ENCODE data around the gene PRPF19.
A peak's percentile ranks its signal among the peaks of the same experiment; 100 is the strongest.

PRPF19 gene

DNA sequence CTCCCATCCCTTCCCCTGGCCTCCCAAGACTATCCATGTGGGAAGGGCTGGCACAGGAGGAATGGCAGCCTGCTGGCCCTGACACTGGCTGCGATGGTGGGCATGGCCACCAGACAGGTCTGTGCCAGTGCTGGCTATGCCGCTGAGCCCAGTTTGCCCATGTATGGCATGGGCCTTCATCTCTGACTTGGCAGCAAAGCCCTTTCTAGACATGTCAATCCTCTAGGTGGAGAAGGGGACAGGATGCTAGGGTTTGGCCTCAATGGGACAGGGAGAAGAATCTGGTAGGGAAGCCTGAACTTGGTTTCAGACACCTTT lies 30.3 kb downstream of the PRPF19 start:
- Histone ChIP-seq H3K36me3 (ENCODE audit: insufficient read depth, insufficient read length, low read length) (peaks cover 53% of the 10 kb centered on the region), H3K9ac (ENCODE audit: insufficient read length, low read depth) (no peak overlapping the region), H3K4me3 (ENCODE audit: insufficient read length, low read depth) (no peak overlapping the region), H3K27me3 (ENCODE audit: insufficient read depth, insufficient read length) (no peaks in the 10 kb centered on the region), H3K9me3 (ENCODE audit: insufficient read depth, low read length) (no peaks in the 10 kb centered on the region), H3K4me1 (ENCODE audit: insufficient read depth, insufficient read length) (peaks cover 16% of the 10 kb centered on the region)
- TF ChIP-seq ZNF274 (IDR thresholded peaks at IDR 0.05; ENCODE audit: low read depth, low read length) (no peak), YY1 (IDR thresholded peaks at IDR 0.05; ENCODE audit: insufficient read depth, insufficient read length) (no peak), SUZ12 (IDR thresholded peaks at IDR 0.05; ENCODE audit: extremely low read depth, insufficient read depth, insufficient read length) (no peak)
- no peak for DNase-seq (ENCODE audit: low read depth, low spot score)

DNA sequence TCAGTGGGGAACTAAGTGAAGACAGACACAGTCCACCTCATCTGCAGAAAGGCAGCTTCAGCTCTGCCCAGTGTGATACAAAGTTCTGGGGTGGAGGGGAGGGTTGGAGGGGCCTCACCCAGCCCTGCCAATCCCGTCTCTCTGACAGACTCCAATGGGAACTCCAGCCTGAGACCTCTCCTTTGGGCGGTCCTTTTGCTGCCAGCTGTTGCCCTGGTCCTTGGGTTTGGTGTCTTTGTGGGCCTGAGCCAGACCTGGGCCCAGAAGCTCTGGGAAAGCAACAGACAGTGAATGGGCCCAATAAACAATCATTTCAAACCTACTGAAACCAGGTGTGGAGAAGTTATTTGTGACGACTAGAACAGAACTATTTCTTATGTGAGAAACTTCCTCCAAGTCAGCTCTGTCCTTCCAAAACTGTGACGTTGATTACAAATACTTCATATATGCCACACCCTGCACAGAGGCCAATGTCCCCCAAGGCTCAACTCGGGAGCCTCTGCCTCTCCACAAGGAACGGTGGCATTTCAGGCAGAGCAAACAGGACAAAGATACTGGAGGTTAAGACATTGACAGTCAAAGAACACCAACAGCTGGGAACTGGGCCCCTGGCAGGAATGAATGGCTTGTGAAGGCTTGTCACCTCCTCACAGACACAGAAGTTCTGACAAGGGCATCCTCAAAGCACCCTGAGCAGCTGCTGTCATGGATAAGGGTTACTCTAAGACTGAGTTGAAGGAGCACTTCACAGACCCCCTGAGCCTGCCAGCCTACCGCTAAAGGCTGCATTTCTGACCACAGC lies 30.8 kb downstream of the PRPF19 start:
- H3K4me1 ChIP-seq (ENCODE audit: insufficient read depth, insufficient read length): peaks cover 16% of the 10 kb centered on the region
- H3K9ac ChIP-seq (ENCODE audit: insufficient read length, low read depth): no peak overlapping the region
- no peaks in the 10 kb centered on the region for H3K27me3 ChIP-seq (ENCODE audit: insufficient read depth, insufficient read length)
- TF ChIP-seq SUZ12 (IDR thresholded peaks at IDR 0.05; ENCODE audit: extremely low read depth, insufficient read depth, insufficient read length) (no peak), YY1 (IDR thresholded peaks at IDR 0.05; ENCODE audit: insufficient read depth, insufficient read length) (no peak), ZNF274 (IDR thresholded peaks at IDR 0.05; ENCODE audit: low read depth, low read length) (no peak)
- no peak overlapping the region for H3K4me3 ChIP-seq (ENCODE audit: insufficient read length, low read depth)
- H3K9me3 ChIP-seq (ENCODE audit: insufficient read depth, low read length): no peaks in the 10 kb centered on the region
- no peak for DNase-seq (ENCODE audit: low read depth, low spot score)
- H3K36me3 ChIP-seq (ENCODE audit: insufficient read depth, insufficient read length, low read length): peaks cover 48% of the 10 kb centered on the region

DNA sequence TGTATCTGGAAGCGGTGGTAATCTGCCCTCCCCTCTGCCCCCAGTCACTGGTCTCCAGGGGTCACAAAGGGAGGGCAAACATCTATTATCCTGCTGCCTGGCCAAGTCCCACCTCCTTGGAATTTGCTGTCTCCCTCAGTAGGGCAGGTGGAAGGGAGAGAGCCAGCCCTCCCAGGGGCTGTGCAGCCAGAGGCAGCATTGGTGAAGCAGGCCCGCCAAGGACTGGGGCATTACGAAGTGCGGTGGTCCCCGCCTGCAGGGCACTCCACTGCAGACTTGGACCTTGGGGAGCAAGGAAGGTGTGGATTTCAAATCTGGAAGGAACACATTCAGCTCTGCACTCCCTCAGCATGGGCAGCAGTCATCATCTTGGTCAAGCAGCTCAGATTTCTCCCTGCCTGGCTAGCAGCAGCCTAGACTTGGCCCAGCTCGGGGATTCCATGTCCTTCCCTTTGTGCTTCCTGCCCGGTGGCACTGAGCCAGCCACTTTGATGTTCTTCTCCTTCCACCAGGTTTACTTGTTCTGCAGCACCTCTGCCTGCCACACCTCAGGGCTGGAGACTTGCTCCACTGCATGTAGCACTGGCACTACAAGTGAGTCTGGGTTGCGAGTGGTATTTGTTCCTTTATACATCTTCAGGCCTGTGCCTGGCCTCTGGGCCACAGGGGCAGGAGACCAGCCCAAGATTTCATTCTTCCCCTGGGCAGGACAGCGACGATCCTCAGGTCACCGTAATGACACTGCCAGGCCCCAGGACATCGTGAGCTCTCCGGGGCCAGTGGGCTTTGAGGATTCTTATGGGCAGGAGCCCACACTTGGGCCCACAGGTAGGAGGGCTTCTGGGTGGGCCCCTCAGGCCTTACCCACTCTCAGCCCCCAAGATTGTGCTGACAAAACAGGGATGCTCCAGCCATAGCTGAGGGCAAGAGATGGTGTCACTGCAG lies 31.7 kb downstream of the PRPF19 start:
- H3K4me1 ChIP-seq (ENCODE audit: insufficient read depth, insufficient read length): peaks cover 16% of the 10 kb centered on the region
- TF ChIP-seq SUZ12 (IDR thresholded peaks at IDR 0.05; ENCODE audit: extremely low read depth, insufficient read depth, insufficient read length): no peak
- TF ChIP-seq YY1 (IDR thresholded peaks at IDR 0.05; ENCODE audit: insufficient read depth, insufficient read length): no peak
- TF ChIP-seq ZNF274 (IDR thresholded peaks at IDR 0.05; ENCODE audit: low read depth, low read length): no peak
- H3K36me3 ChIP-seq (ENCODE audit: insufficient read depth, insufficient read length, low read length): peaks cover 39% of the 10 kb centered on the region
- H3K27me3 ChIP-seq (ENCODE audit: insufficient read depth, insufficient read length): no peaks in the 10 kb centered on the region
- no peak overlapping the region for H3K4me3 ChIP-seq (ENCODE audit: insufficient read length, low read depth)
- no peak for DNase-seq (ENCODE audit: low read depth, low spot score)
- H3K9ac ChIP-seq (ENCODE audit: insufficient read length, low read depth): no peak overlapping the region
- H3K9me3 ChIP-seq (ENCODE audit: insufficient read depth, low read length): no peaks in the 10 kb centered on the region

GRCh38 chr11:60873533-60873932 lies 32.9 kb downstream of the PRPF19 start:
- DNase-seq (ENCODE audit: low read depth, low spot score): no peak
- Histone ChIP-seq H3K9me3 (ENCODE audit: insufficient read depth, low read length) (no peaks in the 10 kb centered on the region), H3K4me1 (ENCODE audit: insufficient read depth, insufficient read length) (peaks cover 16% of the 10 kb centered on the region), H3K9ac (ENCODE audit: insufficient read length, low read depth) (no peak overlapping the region), H3K27me3 (ENCODE audit: insufficient read depth, insufficient read length) (no peaks in the 10 kb centered on the region), H3K4me3 (ENCODE audit: insufficient read length, low read depth) (no peak overlapping the region), H3K36me3 (ENCODE audit: insufficient read depth, insufficient read length, low read length) (peaks cover 31% of the 10 kb centered on the region)
- TF ChIP-seq SUZ12 (IDR thresholded peaks at IDR 0.05; ENCODE audit: extremely low read depth, insufficient read depth, insufficient read length) (no peak), YY1 (IDR thresholded peaks at IDR 0.05; ENCODE audit: insufficient read depth, insufficient read length) (no peak), ZNF274 (IDR thresholded peaks at IDR 0.05; ENCODE audit: low read depth, low read length) (no peak)

DNA sequence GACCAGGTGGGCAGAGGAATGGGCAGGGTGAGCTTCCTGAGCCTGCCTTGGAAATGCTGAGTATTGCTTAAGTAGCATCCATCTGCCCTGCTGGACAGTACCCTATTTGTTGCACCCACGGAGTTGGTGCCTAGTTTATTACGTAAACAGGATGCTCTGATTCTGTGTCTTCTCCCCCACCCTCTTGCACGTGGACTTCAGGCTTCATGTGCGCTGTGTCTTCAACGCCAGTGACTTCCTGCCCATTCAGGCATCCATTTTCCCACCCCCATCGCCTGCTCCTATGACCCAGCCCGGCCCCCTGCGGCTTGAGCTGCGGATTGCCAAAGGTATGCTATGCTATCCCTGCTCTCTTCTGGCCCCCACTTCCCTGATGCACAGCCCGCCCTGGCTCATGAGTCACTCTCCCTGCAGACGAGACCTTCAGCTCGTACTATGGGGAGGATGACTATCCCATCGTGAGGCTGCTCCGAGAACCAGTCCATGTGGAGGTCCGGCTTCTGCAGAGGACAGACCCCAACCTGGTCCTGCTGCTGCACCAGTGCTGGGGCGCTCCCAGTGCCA lies 33.3 kb downstream of the PRPF19 start:
- no peaks in the 10 kb centered on the region for H3K27me3 ChIP-seq (ENCODE audit: insufficient read depth, insufficient read length)
- no peak overlapping the region for H3K9ac ChIP-seq (ENCODE audit: insufficient read length, low read depth)
- H3K4me1 ChIP-seq (ENCODE audit: insufficient read depth, insufficient read length): peaks cover 16% of the 10 kb centered on the region
- TF ChIP-seq SUZ12 (IDR thresholded peaks at IDR 0.05; ENCODE audit: extremely low read depth, insufficient read depth, insufficient read length) (no peak), ZNF274 (IDR thresholded peaks at IDR 0.05; ENCODE audit: low read depth, low read length) (no peak), YY1 (IDR thresholded peaks at IDR 0.05; ENCODE audit: insufficient read depth, insufficient read length) (no peak)
- H3K36me3 ChIP-seq (ENCODE audit: insufficient read depth, insufficient read length, low read length): peaks cover 27% of the 10 kb centered on the region
- H3K9me3 ChIP-seq (ENCODE audit: insufficient read depth, low read length): no peaks in the 10 kb centered on the region
- no peak overlapping the region for H3K4me3 ChIP-seq (ENCODE audit: insufficient read length, low read depth)
- peak; percentile 51 for DNase-seq (ENCODE audit: low read depth, low spot score)

DNA sequence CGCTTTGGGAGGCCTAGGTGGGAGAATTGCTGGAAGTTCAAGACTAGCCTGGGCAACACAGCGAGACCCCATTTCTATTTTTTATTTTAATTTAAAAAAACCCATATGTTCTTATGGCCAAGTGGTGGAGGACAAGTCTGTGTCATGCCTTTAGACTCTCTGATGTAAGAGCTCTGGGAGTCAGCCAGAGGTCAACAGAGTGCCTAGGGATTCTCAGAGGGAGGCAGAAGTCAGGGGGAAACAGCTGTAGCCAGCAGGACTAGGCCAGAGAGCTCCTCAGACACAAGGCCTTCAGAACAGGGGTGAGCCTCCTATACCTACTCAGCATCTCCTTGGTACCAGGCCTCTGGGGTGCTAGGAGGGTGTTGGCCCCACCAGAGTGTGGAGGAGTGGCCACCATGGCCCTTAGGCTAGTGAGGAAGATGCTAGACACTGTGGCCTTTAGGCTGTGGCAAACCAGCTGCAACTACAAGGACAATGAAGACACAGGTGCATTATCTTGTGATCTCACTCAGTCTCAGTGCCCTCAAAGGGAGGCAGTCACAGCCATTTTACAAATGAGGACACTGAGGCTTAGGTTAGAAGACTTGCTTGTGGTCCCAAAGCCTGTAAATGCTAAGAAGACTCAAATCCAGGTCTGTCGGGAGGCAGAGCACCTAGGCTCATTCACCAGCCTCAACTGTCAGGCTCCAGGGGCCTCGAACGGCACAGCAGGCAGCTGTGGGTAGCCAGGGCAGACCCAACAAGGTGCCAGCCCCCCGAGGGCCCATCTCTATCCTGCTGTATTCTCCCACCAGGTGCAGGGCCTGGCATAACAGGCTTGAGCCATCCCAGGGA lies 34.0 kb downstream of the PRPF19 start:
- no peaks in the 10 kb centered on the region for H3K9me3 ChIP-seq (ENCODE audit: insufficient read depth, low read length)
- TF ChIP-seq YY1 (IDR thresholded peaks at IDR 0.05; ENCODE audit: insufficient read depth, insufficient read length) (no peak), SUZ12 (IDR thresholded peaks at IDR 0.05; ENCODE audit: extremely low read depth, insufficient read depth, insufficient read length) (no peak), ZNF274 (IDR thresholded peaks at IDR 0.05; ENCODE audit: low read depth, low read length) (no peak)
- peaks cover 18% of the 10 kb centered on the region for H3K4me1 ChIP-seq (ENCODE audit: insufficient read depth, insufficient read length)
- no peak overlapping the region for H3K4me3 ChIP-seq (ENCODE audit: insufficient read length, low read depth)
- H3K9ac ChIP-seq (ENCODE audit: insufficient read length, low read depth): no peak overlapping the region
- peaks cover 21% of the 10 kb centered on the region for H3K36me3 ChIP-seq (ENCODE audit: insufficient read depth, insufficient read length, low read length)
- H3K27me3 ChIP-seq (ENCODE audit: insufficient read depth, insufficient read length): no peaks in the 10 kb centered on the region
- DNase-seq (ENCODE audit: low read depth, low spot score): no peak

Measured in NT2/D1 (cell line).